Measurements from ENCODE around the gene LPP. TPM values are rescaled to one million over a fixed set of nuclear protein-coding genes. Genes with fewer than 3 reads are reported as not detected.

LPP gene
- total and polyA plus RNA-seq, 9 of the 15 experiments (the other 6 are each of a cell fraction or from before 2014, with no cell fraction given), result 0.07 to 0.18 TPM; not detected in 7

DNA sequence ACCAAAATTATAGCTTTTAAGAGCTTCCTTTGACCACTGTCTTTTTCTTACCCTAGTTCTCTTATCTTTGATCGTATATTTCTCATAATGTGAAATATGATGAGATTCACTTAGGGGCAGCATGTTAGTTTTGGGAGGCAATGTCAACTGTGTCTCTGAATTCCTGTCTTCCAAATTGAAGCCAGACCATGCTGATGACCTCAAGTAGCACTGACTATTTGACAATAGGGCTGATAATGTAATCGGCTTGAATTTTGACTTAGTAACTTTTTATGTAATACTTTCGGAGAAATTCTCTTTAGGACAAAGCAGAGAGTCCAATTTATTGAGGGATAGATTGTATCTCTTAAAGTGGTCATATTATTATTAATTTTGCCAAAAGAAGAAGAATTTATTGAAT lies 722.4 kb downstream of the LPP start (continued):
- TF ChIP-seq NR2C1 (IDR thresholded peaks at IDR 0.05) (no peak), NR2C1 (tag; IDR thresholded peaks at IDR 0.05) (no peak), CBX8 (IDR thresholded peaks at IDR 0.05; ENCODE audit: borderline replicate concordance, extremely low read depth, low read depth, low read length, poor library complexity, severe bottlenecking) (no peak), TARDBP (IDR thresholded peaks at IDR 0.05) (no peak), RHOXF2B (CRISPR knock-in tag; conservative IDR thresholded peaks at IDR 0.05) (no peak), SRSF3 (IDR thresholded peaks at IDR 0.05; ENCODE audit: insufficient read depth, low read length) (no peak)

DNA sequence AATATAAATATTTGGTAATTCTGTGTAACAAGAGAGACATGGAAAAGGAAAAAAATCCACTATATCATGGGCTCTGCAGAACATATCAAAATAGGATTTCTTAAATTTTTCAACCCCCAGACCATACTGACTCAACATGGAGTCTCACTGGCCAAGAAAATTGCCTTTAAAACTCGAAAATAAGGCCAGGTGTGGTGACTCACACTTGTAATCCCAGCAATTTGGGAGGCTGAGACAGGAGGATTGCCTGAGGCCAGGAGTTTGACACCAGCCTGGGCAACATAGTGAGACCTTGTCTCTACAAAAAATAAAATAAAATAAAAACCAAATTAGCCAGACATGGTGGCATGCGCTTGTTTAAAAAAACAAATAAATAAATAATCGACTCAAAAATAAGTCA lies 723.4 kb downstream of the LPP start:
- no peak overlapping the region for H3K27ac ChIP-seq (ENCODE audit: extremely low read depth, low read depth, low read length)
- ATAC-seq, result no peak
- TF ChIP-seq POLR2H (tag; IDR thresholded peaks at IDR 0.05; ENCODE audit: low read depth) (no peak), MBD2 (IDR thresholded peaks at IDR 0.05; ENCODE audit: borderline replicate concordance, low read depth) (no peak), NFE2L1 (tag; IDR thresholded peaks at IDR 0.05; ENCODE audit: borderline replicate concordance, low read depth) (no peak), BCL6 (CRISPR knock-in tag; IDR thresholded peaks at IDR 0.05) (no peak), TRIM28 (IDR thresholded peaks at IDR 0.05) (no peak), NFXL1 (CRISPR knock-in tag; IDR thresholded peaks at IDR 0.05) (no peak), PHB2 (IDR thresholded peaks at IDR 0.05; ENCODE audit: low read depth) (no peak), LCOR (CRISPR knock-in tag; IDR thresholded peaks at IDR 0.05) (no peak), ZNF143 (CRISPR knock-in tag; IDR thresholded peaks at IDR 0.05) (no peak), PRPF4 (IDR thresholded peaks at IDR 0.05; ENCODE audit: insufficient read depth, low read depth, low read length, poor library complexity, severe bottlenecking) (no peak), RBFOX2 (IDR thresholded peaks at IDR 0.05; ENCODE audit: low read depth, low read length) (no peak)
- 0% methylated on average over 3 of the region's 3 CpGs for WGBS (ENCODE audit: insufficient coverage, low coverage, missing lambda C conversion rate)
- H3K79me2 ChIP-seq (ENCODE audit: control insufficient read depth, insufficient read depth, low read length), result no peaks in the 10 kb centered on the region
- ChIA-PET CTCF (ENCODE audit: low intra/inter-chr PET ratio) (no interaction called here), POLR2A (no interaction called here)
- no peaks in the 10 kb centered on the region for H3K4me1 ChIP-seq (replicated peaks in 1 of 2; ENCODE audit: control insufficient read depth in 2 of 2, insufficient read depth in 2 of 2, low read length in 2 of 2)
- no peak overlapping the region for H2AFZ ChIP-seq (ENCODE audit: low read depth, low read length)
- no peaks in the 10 kb centered on the region for H4K20me1 ChIP-seq (replicated peaks; ENCODE audit: control insufficient read depth, insufficient read depth, low read length)
- no peak overlapping the region for H3K4me3 ChIP-seq
- no peak overlapping the region for H3K4me2 ChIP-seq (ENCODE audit: insufficient read depth, low read length)
- H3K9ac ChIP-seq (ENCODE audit: insufficient read depth in 1 of 2, low read depth in 2 of 2, low read length in 2 of 2), result no peak overlapping the region
- H3K27me3 ChIP-seq (ENCODE audit: control insufficient read depth in 2 of 2, insufficient read depth in 2 of 2, low read length in 2 of 2), result no peaks in the 10 kb centered on the region
- no peaks in the 10 kb centered on the region for H3K9me3 ChIP-seq (replicated peaks; ENCODE audit: control insufficient read depth, insufficient read depth, low read depth, low read length)
- no TSS peak for BruUV-seq (replicated peaks)
- intact Hi-C loops (cut with micrococcal nuclease) (no loop called here), in situ Hi-C loops (cut with MboI) (no loop called here)
- no peaks in the 10 kb centered on the region for H3K9me1 ChIP-seq (ENCODE audit: control insufficient read depth, insufficient read depth, low read length)
- no peak for DNase-seq (ENCODE audit: extremely low read depth in 1 of 4, low spot score in 3 of 4)
- no peaks in the 10 kb centered on the region for H3K36me3 ChIP-seq (ENCODE audit: control insufficient read depth, insufficient read depth, low read length)
- FAIRE-seq, result no peak

Measured in K562 (cell line).